Measurements from ENCODE around the gene BEST1. TPM values are rescaled to one million over a fixed set of nuclear protein-coding genes. Genes with fewer than 3 reads are reported as not detected.
"Not testable (repeated sequence)": the region's sequence is repeated elsewhere in the genome, so short reads cannot be mapped to it uniquely, and the experiment has no call there.

Gene BEST1
- polyA plus RNA-seq, 2 donors: 1.2 to 3.8 TPM

- Histone ChIP-seq H3K36me3 (ENCODE audit: control insufficient read depth in 2 of 2, insufficient read depth in 2 of 2, low read length in 1 of 2) (peaks cover 0 to 7% of the 10 kb centered on the region in 2 donors), H3K9me3 (ENCODE audit: control insufficient read depth in 2 of 2, insufficient read depth in 1 of 2, low read depth in 1 of 2, low read length in 1 of 2) (no peaks in the 10 kb centered on the region), H3K27me3 (ENCODE audit: control insufficient read depth in 1 of 2, insufficient read depth in 2 of 2, low read length in 2 of 2) (no peaks in the 10 kb centered on the region), H3K27ac (ENCODE audit: low read depth in 2 of 2, low read length in 1 of 2) (peak overlapping the region; percentile 35 to 66), H3K4me3 (ENCODE audit: low read depth in 1 of 2, low read length in 2 of 2) (no peak overlapping the region), H3K4me1 (ENCODE audit: control insufficient read depth in 2 of 2, insufficient read depth in 2 of 2, low read length in 1 of 2) (peaks cover 4 to 6% of the 10 kb centered on the region in 2 donors)
- 84 to 90% methylated on average over 12 of the region's 12 CpGs for WGBS, 2 donors
These were observed 12.3 kb downstream of the BEST1 start for GRCh38 chr11:61962213-61963015.

GRCh38 chr11:61963016-61963281 lies 12.8 kb downstream of the BEST1 start:
- WGBS, 2 donors: 90 to 92% methylated on average over 3 of the region's 3 CpGs
- Histone ChIP-seq H3K27me3 (ENCODE audit: control insufficient read depth in 1 of 2, insufficient read depth in 2 of 2, low read length in 2 of 2) (no peaks in the 10 kb centered on the region), H3K4me1 (ENCODE audit: control insufficient read depth in 2 of 2, insufficient read depth in 2 of 2, low read length in 1 of 2) (peaks cover 4 to 6% of the 10 kb centered on the region in 2 donors), H3K27ac (ENCODE audit: low read depth in 2 of 2, low read length in 1 of 2) (peak overlapping the region; percentile 14 to 66), H3K4me3 (ENCODE audit: low read depth in 1 of 2, low read length in 2 of 2) (no peak overlapping the region), H3K9me3 (ENCODE audit: control insufficient read depth in 2 of 2, insufficient read depth in 1 of 2, low read depth in 1 of 2, low read length in 1 of 2) (no peaks in the 10 kb centered on the region), H3K36me3 (ENCODE audit: control insufficient read depth in 2 of 2, insufficient read depth in 2 of 2, low read length in 1 of 2) (peaks cover 0 to 7% of the 10 kb centered on the region in 2 donors)

- 48 to 55% methylated on average over 10 of the region's 10 CpGs for WGBS, 2 donors
- peak overlapping the region in 1 of 2 donors; percentile 21 for H3K4me3 ChIP-seq (ENCODE audit: low read depth in 1 of 2, low read length in 2 of 2)
- no peaks in the 10 kb centered on the region for H3K9me3 ChIP-seq (ENCODE audit: control insufficient read depth in 2 of 2, insufficient read depth in 1 of 2, low read depth in 1 of 2, low read length in 1 of 2)
- peaks cover 4 to 6% of the 10 kb centered on the region in 2 donors for H3K4me1 ChIP-seq (ENCODE audit: control insufficient read depth in 2 of 2, insufficient read depth in 2 of 2, low read length in 1 of 2)
- peaks cover 0 to 7% of the 10 kb centered on the region in 2 donors for H3K36me3 ChIP-seq (ENCODE audit: control insufficient read depth in 2 of 2, insufficient read depth in 2 of 2, low read length in 1 of 2)
- H3K27me3 ChIP-seq (ENCODE audit: control insufficient read depth in 1 of 2, insufficient read depth in 2 of 2, low read length in 2 of 2): no peaks in the 10 kb centered on the region
- H3K27ac ChIP-seq (ENCODE audit: low read depth in 2 of 2, low read length in 1 of 2): peak overlapping the region; percentile 14 to 66
These were observed 13.3 kb downstream of the BEST1 start for GRCh38 chr11:61963282-61964057.

GRCh38 chr11:61964058-61964665 lies 14.0 kb downstream of the BEST1 start:
- Histone ChIP-seq H3K4me3 (ENCODE audit: low read depth in 1 of 2, low read length in 2 of 2) (peak overlapping the region; percentile 6 to 21), H3K9me3 (ENCODE audit: control insufficient read depth in 2 of 2, insufficient read depth in 1 of 2, low read depth in 1 of 2, low read length in 1 of 2) (no peaks in the 10 kb centered on the region), H3K27me3 (ENCODE audit: control insufficient read depth in 1 of 2, insufficient read depth in 2 of 2, low read length in 2 of 2) (no peaks in the 10 kb centered on the region), H3K36me3 (ENCODE audit: control insufficient read depth in 2 of 2, insufficient read depth in 2 of 2, low read length in 1 of 2) (peaks cover 0 to 7% of the 10 kb centered on the region in 2 donors), H3K4me1 (ENCODE audit: control insufficient read depth in 2 of 2, insufficient read depth in 2 of 2, low read length in 1 of 2) (peaks cover 6% of the 10 kb centered on the region in 2 donors), H3K27ac (ENCODE audit: low read depth in 2 of 2, low read length in 1 of 2) (peak overlapping the region in 1 of 2 donors; percentile 40)
- WGBS, 2 donors: 58 to 61% methylated on average over 4 of the region's 4 CpGs

GRCh38 chr11:61964666-61965271 lies 14.6 kb downstream of the BEST1 start:
- H3K4me1 ChIP-seq (ENCODE audit: control insufficient read depth in 2 of 2, insufficient read depth in 2 of 2, low read length in 1 of 2); H3K36me3 ChIP-seq (ENCODE audit: control insufficient read depth in 2 of 2, insufficient read depth in 2 of 2, low read length in 1 of 2); H3K27me3 ChIP-seq (ENCODE audit: control insufficient read depth in 1 of 2, insufficient read depth in 2 of 2, low read length in 2 of 2); H3K9me3 ChIP-seq (ENCODE audit: control insufficient read depth in 2 of 2, insufficient read depth in 1 of 2, low read depth in 1 of 2, low read length in 1 of 2): not testable (repeated sequence)
- Histone ChIP-seq H3K27ac (ENCODE audit: low read depth in 2 of 2, low read length in 1 of 2) (peak overlapping the region; percentile 44 to 59), H3K4me3 (ENCODE audit: low read depth in 1 of 2, low read length in 2 of 2) (peak overlapping the region in 1 of 2 donors; percentile 94)
- WGBS, 2 donors: 40 to 42% methylated on average over 9 of the region's 9 CpGs

- no peaks in the 10 kb centered on the region for H3K27me3 ChIP-seq (ENCODE audit: control insufficient read depth in 1 of 2, insufficient read depth in 2 of 2, low read length in 2 of 2)
- peak overlapping the region; percentile 97 to 98 for H3K27ac ChIP-seq (ENCODE audit: low read depth in 2 of 2, low read length in 1 of 2)
- H3K36me3 ChIP-seq (ENCODE audit: control insufficient read depth in 2 of 2, insufficient read depth in 2 of 2, low read length in 1 of 2): peaks cover 0 to 7% of the 10 kb centered on the region in 2 donors
- peak overlapping the region; percentile 92 to 94 for H3K4me3 ChIP-seq (ENCODE audit: low read depth in 1 of 2, low read length in 2 of 2)
- WGBS, 2 donors: 1% methylated on average over 13 of the region's 13 CpGs
- peaks cover 9 to 16% of the 10 kb centered on the region in 2 donors for H3K4me1 ChIP-seq (ENCODE audit: control insufficient read depth in 2 of 2, insufficient read depth in 2 of 2, low read length in 1 of 2)
- no peaks in the 10 kb centered on the region for H3K9me3 ChIP-seq (ENCODE audit: control insufficient read depth in 2 of 2, insufficient read depth in 1 of 2, low read depth in 1 of 2, low read length in 1 of 2)
These were observed 16.6 kb downstream of the BEST1 start for GRCh38 chr11:61966734-61967115.

GRCh38 chr11:61967116-61967923 lies 17.2 kb downstream of the BEST1 start, which contains the start of gene FTH1:
Gene FTH1 (minus strand): TSS chr11:61967634. CDS start chr11:61967425, 209 bp downstream.
- H3K4me3 ChIP-seq (ENCODE audit: low read depth in 1 of 2, low read length in 2 of 2): peak within 1 kb of the TSS; percentile 92 to 94
- peaks cover 3 to 13% of the 10 kb centered on the region in 2 donors for H3K4me1 ChIP-seq (ENCODE audit: control insufficient read depth in 2 of 2, insufficient read depth in 2 of 2, low read length in 1 of 2)
- no peaks in the 10 kb centered on the region for H3K9me3 ChIP-seq (ENCODE audit: control insufficient read depth in 2 of 2, insufficient read depth in 1 of 2, low read depth in 1 of 2, low read length in 1 of 2)
- H3K36me3 ChIP-seq (ENCODE audit: control insufficient read depth in 2 of 2, insufficient read depth in 2 of 2, low read length in 1 of 2): peaks cover 0 to 7% of the 10 kb centered on the region in 2 donors
- H3K27me3 ChIP-seq (ENCODE audit: control insufficient read depth in 1 of 2, insufficient read depth in 2 of 2, low read length in 2 of 2): no peaks in the 10 kb centered on the region
- H3K27ac ChIP-seq (ENCODE audit: low read depth in 2 of 2, low read length in 1 of 2): peak within 1 kb of the TSS; percentile 97 to 98
- 3 to 4% methylated on average over 77 to 93 of the region's 93 CpGs for WGBS, 2 donors

- H3K36me3 ChIP-seq (ENCODE audit: control insufficient read depth in 2 of 2, insufficient read depth in 2 of 2, low read length in 1 of 2): peaks cover 0 to 7% of the 10 kb centered on the region in 2 donors
- WGBS, 2 donors: 9 to 10% methylated on average over 53 of the region's 53 CpGs
- H3K4me1 ChIP-seq (ENCODE audit: control insufficient read depth in 2 of 2, insufficient read depth in 2 of 2, low read length in 1 of 2): peaks cover 6 to 16% of the 10 kb centered on the region in 2 donors
- H3K27ac ChIP-seq (ENCODE audit: low read depth in 2 of 2, low read length in 1 of 2): peak overlapping the region; percentile 97 to 98
- H3K9me3 ChIP-seq (ENCODE audit: control insufficient read depth in 2 of 2, insufficient read depth in 1 of 2, low read depth in 1 of 2, low read length in 1 of 2): no peaks in the 10 kb centered on the region
- peak overlapping the region; percentile 92 to 94 for H3K4me3 ChIP-seq (ENCODE audit: low read depth in 1 of 2, low read length in 2 of 2)
- no peaks in the 10 kb centered on the region for H3K27me3 ChIP-seq (ENCODE audit: control insufficient read depth in 1 of 2, insufficient read depth in 2 of 2, low read length in 2 of 2)
These were observed 18.0 kb downstream of the BEST1 start for GRCh38 chr11:61967924-61968757.
